Left renal pelvis (tissue), 4 donors: ENCODE results near the gene TWF1. TPM values are rescaled to one million over a fixed set of nuclear protein-coding genes. Genes with fewer than 3 reads are reported as not detected.
A peak's percentile ranks its signal among the peaks of the same experiment; 100 is the strongest.
"Not testable (repeated sequence)": the region's sequence is repeated elsewhere in the genome, so short reads cannot be mapped to it uniquely, and the experiment has no call there.

Experiments used
- DNase-seq, 4 donors: peaks; one replicate each; pipeline ENCODE4 v3.0.0-alpha.2; 2013; ENCODE audit warnings: low read depth in 4 of 4, low spot score in 3 of 4
- polyA plus RNA-seq, 4 donors: library from polyadenylated mRNA; unstranded; fragments of 120-200 nt; gene quantifications; one replicate each; pipeline ENCODE4 v1.2.1, GENCODE V29; 2013; ENCODE audit not compliant: insufficient read length in 4 of 4

The TWF1 gene
- polyA plus RNA-seq, 4 donors = 66.3 to 109 (median 77.9) TPM

- no peak for DNase-seq
Measured at GRCh38 chr12:43806737-43807072, 588 bp upstream of the TWF1 start.

DNA sequence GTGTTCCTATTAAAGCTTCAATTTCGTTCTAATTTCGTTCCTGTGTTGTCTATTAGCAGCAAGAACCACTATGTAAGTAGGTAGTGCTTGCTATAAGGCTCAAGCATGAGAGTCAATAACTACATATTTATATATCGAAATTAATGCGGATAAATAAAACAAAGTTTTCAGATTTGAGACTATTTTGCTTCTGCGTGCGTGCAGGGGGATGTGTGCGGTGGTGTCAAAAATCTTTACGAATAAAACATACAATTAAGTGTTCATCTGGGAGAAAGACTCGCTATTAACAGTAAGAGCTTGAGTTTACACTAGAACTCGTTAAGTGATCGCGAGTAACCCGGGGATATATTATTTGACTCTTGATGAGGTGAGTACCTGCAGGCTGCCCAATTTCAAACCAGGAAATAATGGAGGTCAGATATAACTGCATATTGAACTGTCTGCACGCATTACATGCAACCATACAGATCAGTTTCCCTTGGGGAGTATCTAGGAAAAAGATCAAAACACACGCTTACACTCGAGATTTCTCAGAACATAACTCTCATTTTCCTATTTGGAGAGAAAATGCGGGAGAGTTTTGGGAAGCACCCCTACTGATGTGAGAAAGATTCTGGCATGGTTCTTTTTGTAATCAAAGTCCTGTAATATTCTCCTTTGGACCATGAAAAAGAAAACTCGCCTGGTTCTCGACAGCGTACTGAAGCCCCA, 813 bp downstream of the TWF1 start:
- DNase-seq = peak in 1 of 4 donors; percentile 8

DNA sequence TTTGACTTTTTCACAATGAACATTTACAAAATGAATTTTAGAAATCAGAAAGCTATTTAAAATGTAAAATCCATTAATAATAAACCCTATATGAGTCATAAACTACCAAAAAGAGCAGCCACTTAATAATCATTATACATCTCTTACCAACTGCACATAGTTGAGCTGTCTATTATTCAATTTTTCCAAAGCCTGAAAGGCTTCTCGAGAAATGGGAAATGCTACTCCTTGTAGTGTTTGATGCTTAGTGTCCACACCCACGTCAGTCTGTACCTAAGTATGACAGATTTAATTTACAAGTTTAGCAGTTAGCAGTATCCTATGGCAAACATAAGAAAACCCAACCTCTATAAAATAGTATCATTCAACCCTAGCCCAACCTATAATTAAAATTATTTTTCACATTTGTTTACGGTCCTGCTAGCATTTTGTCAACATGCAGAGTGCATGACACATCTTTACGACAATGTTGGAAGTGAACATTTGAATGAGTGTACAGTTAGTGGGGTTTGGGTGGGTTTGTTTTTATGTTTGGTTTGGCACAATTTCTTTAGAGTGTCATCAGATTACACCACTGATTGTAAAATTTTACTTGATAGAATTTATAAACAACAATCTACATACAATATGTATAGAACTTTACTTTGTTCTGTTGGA, 8.4 kb downstream of the TWF1 start:
- no peak for DNase-seq

GRCh38 chr12:43795716-43796280, 10.3 kb downstream of the TWF1 start:
- no peak for DNase-seq

DNA sequence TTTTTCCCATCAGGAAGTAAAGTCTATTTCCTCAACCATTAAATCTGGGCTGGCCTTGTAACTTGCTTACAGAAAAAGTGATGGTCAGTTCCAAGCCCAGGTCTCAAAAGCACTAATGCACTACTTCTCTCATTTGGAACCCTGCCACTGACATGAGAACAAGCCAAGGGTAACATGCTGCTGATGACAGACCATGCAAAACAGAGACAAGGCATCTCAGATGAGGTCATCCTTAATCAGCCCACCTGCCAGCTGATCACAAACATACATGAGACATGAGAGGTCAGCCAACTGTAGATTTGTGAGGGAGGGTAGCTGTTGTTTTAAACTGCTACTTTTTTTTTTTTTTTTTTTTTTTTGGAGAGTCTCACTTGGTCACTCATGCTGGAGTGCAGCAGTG, 16.2 kb downstream of the TWF1 start:
- no peak for DNase-seq

DNA sequence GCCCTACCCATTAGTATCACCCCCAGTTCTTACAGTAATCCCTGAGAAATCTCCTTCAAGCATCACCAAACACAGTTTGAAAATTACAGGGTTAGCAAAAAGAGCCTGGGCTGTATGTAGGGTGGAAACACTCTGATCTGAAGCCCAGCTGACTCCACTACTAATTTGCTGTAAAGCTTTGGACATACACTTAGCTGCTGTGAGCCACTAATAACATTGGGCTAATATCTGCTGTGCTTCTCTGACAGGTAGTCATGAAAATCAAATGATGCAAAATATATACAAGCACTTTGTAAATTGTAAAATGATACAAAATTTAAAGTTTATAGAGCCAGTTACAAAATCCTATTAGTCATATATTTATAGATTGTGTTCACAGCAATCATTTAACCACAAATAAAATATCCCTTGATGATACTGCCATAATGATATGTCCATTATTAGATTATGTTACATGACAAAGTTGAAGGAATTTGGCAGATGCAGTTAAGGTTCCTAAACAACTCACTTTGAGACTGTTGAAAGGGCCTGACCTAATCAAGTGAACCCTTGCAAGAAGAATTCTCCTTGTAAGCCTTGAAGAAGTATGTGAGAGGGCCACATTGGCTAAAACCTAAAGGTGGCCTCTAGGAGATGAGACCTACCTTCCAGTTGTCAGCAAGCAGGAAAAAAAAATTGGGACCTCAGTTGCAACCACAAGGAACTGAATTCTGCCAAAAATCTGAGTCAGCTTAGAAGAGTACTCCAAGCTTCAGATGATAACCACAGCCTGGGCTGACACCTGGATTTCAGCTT, 19.0 kb downstream of the TWF1 start:
- DNase-seq = no peak

GRCh38 chr12:43776498-43776897, 29.6 kb downstream of the TWF1 start:
- DNase-seq = peak in 1 of 4 donors; percentile 8

- no peak for DNase-seq
Measured at GRCh38 chr12:43766291-43766690, 39.8 kb downstream of the TWF1 start.

DNA sequence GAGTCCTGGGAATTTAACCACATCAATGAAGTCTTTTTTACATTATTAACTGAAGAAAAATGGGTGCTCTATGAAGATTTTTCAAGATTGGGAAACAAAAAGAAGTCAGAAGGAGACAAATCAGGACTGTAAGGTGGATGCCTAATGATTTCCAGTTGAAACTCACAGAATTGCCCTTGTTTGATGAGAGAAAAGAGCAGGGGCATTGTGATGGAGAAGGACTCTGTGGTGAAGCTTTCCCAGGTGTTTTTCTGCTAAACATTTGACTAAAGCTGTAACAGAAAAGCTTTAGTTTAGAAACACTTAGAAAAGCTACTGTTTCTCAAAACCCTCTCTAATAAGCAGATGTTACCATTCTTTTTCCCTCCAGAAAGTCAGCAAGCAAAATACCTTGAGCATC, 41.6 kb downstream of the TWF1 start:
- DNase-seq = no peak

- no peak for DNase-seq
Measured at GRCh38 chr12:43763769-43764168, 42.3 kb downstream of the TWF1 start.

DNA sequence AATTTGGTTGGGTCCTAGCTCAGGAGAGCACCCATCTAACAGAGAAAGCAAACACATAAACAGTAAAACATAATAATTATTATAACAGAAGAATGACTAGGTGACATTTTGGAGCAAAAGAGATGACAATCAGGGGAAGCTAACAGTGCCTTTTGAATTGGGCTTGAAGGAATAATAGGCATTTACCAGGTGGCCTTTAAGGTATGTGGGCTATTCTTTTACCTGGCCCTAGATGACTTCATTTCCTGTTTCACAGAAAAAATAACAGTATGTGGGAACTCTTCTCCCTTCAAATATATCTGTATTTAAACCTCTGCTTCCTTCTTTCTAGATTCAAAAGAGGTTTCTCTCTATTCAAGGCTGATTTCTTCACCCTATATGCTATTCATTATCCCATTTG, 43.5 kb downstream of the TWF1 start:
- DNase-seq = no peak

DNA sequence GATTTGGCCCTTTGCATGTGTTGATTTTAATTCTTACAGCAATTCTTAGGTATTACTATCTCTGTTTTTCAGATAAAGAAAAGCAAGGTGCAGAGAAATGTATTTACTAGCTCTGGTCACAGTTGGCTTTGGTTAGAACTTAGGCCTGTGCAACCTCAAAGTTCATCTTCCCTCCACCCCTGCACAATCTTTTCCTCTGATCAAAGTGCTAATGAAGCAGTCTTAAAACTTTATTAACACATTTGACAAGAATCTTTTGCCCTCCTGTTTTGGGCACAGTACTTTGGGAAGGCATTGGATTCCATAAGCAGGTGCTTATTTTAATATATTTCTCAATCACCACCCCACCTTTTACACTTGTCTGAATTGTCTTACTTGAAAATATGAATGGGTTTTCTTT, 44.6 kb downstream of the TWF1 start:
- no peak for DNase-seq

DNA sequence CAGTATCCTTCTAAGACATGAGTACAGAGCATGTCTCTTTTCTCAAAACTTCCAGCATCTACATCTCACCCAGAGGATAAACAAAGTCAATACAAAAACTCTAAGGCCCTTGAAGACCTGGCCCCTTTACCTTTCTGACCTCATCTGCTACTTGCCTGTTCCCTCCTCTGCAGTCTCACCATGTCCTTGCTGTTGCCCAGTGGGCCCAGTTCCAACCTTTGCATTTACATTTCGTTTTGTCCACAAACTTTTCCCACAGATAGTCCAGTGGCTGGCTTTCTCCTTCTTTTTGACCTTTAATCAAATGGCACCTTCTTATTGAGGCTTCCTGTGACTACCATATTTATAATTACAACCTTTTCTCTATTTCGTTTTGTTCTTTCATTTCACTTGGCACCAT, 45.7 kb downstream of the TWF1 start:
- no peak for DNase-seq

DNA sequence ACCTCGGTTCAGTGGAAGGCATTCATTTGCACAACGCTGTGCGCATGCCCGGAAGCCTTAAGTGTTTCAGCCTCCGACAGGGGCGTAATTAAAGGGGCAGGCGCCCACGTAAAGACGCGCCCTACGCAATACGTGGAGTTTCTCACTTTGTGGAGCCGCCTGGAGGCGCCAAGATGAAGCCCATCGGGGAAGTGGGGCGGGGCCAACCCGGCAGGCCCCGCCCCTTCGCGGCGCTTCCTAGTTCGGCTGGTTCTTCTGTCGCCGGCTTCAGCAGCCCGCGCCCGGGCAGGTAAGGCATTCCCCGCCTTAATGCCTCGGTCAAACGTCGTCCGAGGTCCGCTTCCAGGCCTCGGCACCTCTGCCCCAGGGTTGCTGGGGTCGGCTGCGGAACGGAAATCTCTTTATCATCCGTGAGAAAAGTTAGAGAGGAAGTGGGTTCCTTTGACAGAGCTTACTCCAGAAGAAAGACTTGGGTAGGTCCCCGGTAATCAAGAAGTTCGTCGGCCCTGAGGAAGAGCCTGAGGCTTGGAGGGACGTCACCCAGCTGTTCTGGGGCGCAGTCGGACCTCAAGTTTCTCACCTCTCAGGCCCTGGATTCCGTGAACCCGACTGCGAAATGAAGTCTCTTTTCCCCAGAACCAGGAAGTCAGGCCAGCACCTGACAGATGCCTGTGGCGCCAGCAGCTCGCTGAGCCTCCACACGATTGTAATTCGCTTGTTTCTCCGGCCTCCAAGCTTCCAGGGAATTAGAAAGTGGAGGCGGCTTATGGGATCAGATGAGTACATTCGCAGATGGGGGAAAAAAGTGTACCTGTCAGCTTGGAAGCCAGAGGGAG, 47.2 kb downstream of the TWF1 start, which contains the start of the genes IRAK4 and PUS7L:
Gene IRAK4, plus strand, starts transcription at position 224 of the 836 bp plus-strand sequence. CDS start 9,161 bp downstream, outside the sequence.
Gene PUS7L, minus strand, starts transcription at position 63 of the 836 bp plus-strand sequence. CDS start 3,545 bp downstream, outside the sequence.
- DNase-seq = peak; percentile 92 to 98 (median 95)

- peak; percentile 27 to 41 (median 28) for DNase-seq
Measured at GRCh38 chr12:43758247-43758727, 47.8 kb downstream of the TWF1 start.

DNA sequence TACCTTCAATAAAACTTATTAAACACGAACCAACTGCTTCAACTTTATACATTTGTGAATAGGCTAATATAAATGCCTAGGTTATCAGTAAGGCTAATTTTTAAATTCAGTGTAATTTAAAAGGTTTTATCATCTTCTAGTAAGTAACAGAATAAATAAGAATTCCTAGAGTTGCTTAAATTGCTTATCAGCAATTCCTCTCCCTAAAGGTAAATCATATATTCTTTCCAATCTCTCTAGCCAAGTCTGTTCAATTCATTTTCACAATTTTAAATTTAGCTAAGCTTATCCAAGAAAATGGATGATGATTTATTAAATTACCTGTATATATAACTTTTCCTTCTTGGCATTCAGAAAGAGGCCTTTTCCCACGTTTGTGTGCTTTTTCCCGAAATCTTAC, 52.1 kb downstream of the TWF1 start:
- no peak for DNase-seq

GRCh38 chr12:43751360-43751759, 54.8 kb downstream of the TWF1 start:
- DNase-seq = not testable (repeated sequence)

- DNase-seq = no peak
Measured at GRCh38 chr12:43750814-43751213, 55.3 kb downstream of the TWF1 start.

GRCh38 chr12:43749016-43749415, 57.1 kb downstream of the TWF1 start:
- no peak for DNase-seq

GRCh38 chr12:43744826-43745225, 61.3 kb downstream of the TWF1 start:
- no peak for DNase-seq
